ENCODE measurements around the gene KATNA1.

The KATNA1 gene

GRCh38 chr6:149608381-149608982 lies 40.0 kb downstream of the KATNA1 start:
- DNase-seq (ENCODE audit: low read depth): no peak

GRCh38 chr6:149600508-149600907 lies 48.0 kb downstream of the KATNA1 start:
- no peak for DNase-seq (ENCODE audit: low read depth)

- no peak for DNase-seq (ENCODE audit: low read depth)
Measured at GRCh38 chr6:149593408-149593807, 55.1 kb downstream of the KATNA1 start.

GRCh38 chr6:149592983-149593382 lies 55.5 kb downstream of the KATNA1 start:
- DNase-seq (ENCODE audit: low read depth): no peak

GRCh38 chr6:149586149-149586548 lies 62.4 kb downstream of the KATNA1 start:
- DNase-seq (ENCODE audit: low read depth): no peak

GRCh38 chr6:149581349-149581748 lies 67.2 kb downstream of the KATNA1 start:
- no peak for DNase-seq (ENCODE audit: low read depth)

GRCh38 chr6:149580880-149581279 lies 67.6 kb downstream of the KATNA1 start:
- DNase-seq (ENCODE audit: low read depth): no peak

- DNase-seq (ENCODE audit: low read depth): no peak
Measured at GRCh38 chr6:149567945-149568585, 80.4 kb downstream of the KATNA1 start.

- DNase-seq (ENCODE audit: low read depth): no peak
Measured at GRCh38 chr6:149567194-149567586, 81.3 kb downstream of the KATNA1 start.

- DNase-seq (ENCODE audit: low read depth): no peak
Measured at GRCh38 chr6:149566410-149567193, 81.9 kb downstream of the KATNA1 start.

- peak; percentile 65 for DNase-seq (ENCODE audit: low read depth)
Measured at GRCh38 chr6:149565527-149566409, 82.7 kb downstream of the KATNA1 start, which contains the start of gene GINM1. Gene GINM1 (plus strand): TSS chr6:149566375. CDS start chr6:149566415, 40 bp downstream.

- DNase-seq (ENCODE audit: low read depth): no peak
Measured at GRCh38 chr6:149563928-149564325, 84.6 kb downstream of the KATNA1 start.

GRCh38 chr6:149563203-149563927 lies 85.1 kb downstream of the KATNA1 start:
- DNase-seq (ENCODE audit: low read depth): peak; percentile 41

- DNase-seq (ENCODE audit: low read depth): no peak
Measured at GRCh38 chr6:149560736-149561135, 87.8 kb downstream of the KATNA1 start.

GRCh38 chr6:149559389-149559788 lies 89.1 kb downstream of the KATNA1 start:
- DNase-seq (ENCODE audit: low read depth): no peak

- DNase-seq (ENCODE audit: low read depth): no peak
Measured at GRCh38 chr6:149558029-149558428, 90.5 kb downstream of the KATNA1 start.

GRCh38 chr6:149551920-149552319 lies 96.6 kb downstream of the KATNA1 start:
- no peak for DNase-seq (ENCODE audit: low read depth)

- DNase-seq (ENCODE audit: low read depth): peak; percentile 61
Measured at GRCh38 chr6:149545754-149546471, 102.6 kb downstream of the KATNA1 start, which contains the start of gene PPIL4. Gene PPIL4 (minus strand): TSS chr6:149546043. CDS start chr6:149546005, 38 bp downstream.

- peak; percentile 28 for DNase-seq (ENCODE audit: low read depth)
Measured at GRCh38 chr6:149545258-149545753, 103.2 kb downstream of the KATNA1 start.
